Measurements from ENCODE around the gene IL17RC.

GRCh38 chr3:9957214-9957613, 40.3 kb downstream of the IL17RC start:
- no peak for TF ChIP-seq MAX (IDR thresholded peaks at IDR 0.05)
- no peak for TF ChIP-seq POLR2AphosphoS5 (IDR thresholded peaks at IDR 0.05; ENCODE audit: low read depth, low read length)
- no peak for TF ChIP-seq CTCF (IDR thresholded peaks at IDR 0.05; ENCODE audit: control extremely low read depth in 1 of 3, insufficient read depth in 1 of 3, low read depth in 1 of 3, low read length in 3 of 3)
- TF ChIP-seq FOSL1 (IDR thresholded peaks at IDR 0.05; ENCODE audit: insufficient read depth, low read depth, low read length), result no peak
- TF ChIP-seq JUND (IDR thresholded peaks at IDR 0.05; ENCODE audit: low read length), result no peak
- no peak for TF ChIP-seq CHD2 (IDR thresholded peaks at IDR 0.05; ENCODE audit: low read length)
- no peak for TF ChIP-seq YY1 (IDR thresholded peaks at IDR 0.05; ENCODE audit: low read depth, low read length)
- no peak for TF ChIP-seq GABPA (IDR thresholded peaks at IDR 0.05; ENCODE audit: borderline replicate concordance, insufficient read depth, low read length)
- TF ChIP-seq CEBPB (IDR thresholded peaks at IDR 0.05; ENCODE audit: low read depth, low read length), result no peak
- TF ChIP-seq USF2 (IDR thresholded peaks at IDR 0.05; ENCODE audit: low read length), result no peak
- TF ChIP-seq RBBP5 (IDR thresholded peaks at IDR 0.05; ENCODE audit: borderline replicate concordance, low read depth, low read length), result no peak
